Measurements from ENCODE around the gene AEN. TPM values are rescaled to one million over a fixed set of nuclear protein-coding genes. Genes with fewer than 3 reads are reported as not detected.
"Not testable (repeated sequence)": the region's sequence is repeated elsewhere in the genome, so short reads cannot be mapped to it uniquely, and the experiment has no call there.

Gene AEN
- total and polyA plus RNA-seq, 3 donors from 2014 or later: 22.5 to 32.9 (median 31.0) TPM

DNA sequence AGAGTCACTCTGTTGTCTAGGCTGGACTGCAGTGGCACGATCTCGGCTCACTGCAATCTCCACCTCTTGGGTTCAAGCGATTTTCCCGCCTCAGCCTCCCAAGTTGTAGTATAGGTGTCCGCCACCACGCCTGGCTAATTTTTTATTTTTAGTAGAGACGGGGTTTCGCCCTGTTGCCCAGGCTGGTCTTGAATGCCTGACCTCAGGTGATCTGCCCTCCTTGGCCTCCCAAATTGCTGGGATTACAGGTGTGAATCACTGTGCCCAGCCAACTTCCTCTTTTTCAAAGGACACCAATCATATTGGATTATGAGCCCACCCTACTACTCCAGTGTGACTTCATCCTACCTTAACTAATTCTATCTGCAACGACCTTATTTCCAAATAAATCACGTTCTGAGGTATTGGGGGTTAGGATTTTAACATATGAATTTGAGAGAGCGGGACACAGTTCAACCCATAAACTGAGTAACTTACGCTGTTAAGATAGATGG lies 20.9 kb downstream of the AEN start:
- Histone ChIP-seq H3K4me3 (no peak overlapping the region), H3K27ac (no peak overlapping the region), H3K4me1 (peaks cover 15% of the 10 kb centered on the region), H3K36me3 (ENCODE audit: low read depth, missing control alignments) (no peaks in the 10 kb centered on the region), H3K9me3 (no peaks in the 10 kb centered on the region), H3K27me3 (no peaks in the 10 kb centered on the region)
- intact Hi-C loops (cut with DNase I; ENCODE audit: low total_unique reads): no loop called here
- TF ChIP-seq POLR2A (IDR thresholded peaks at IDR 0.05): no peak
- TF ChIP-seq, protein P1, sequence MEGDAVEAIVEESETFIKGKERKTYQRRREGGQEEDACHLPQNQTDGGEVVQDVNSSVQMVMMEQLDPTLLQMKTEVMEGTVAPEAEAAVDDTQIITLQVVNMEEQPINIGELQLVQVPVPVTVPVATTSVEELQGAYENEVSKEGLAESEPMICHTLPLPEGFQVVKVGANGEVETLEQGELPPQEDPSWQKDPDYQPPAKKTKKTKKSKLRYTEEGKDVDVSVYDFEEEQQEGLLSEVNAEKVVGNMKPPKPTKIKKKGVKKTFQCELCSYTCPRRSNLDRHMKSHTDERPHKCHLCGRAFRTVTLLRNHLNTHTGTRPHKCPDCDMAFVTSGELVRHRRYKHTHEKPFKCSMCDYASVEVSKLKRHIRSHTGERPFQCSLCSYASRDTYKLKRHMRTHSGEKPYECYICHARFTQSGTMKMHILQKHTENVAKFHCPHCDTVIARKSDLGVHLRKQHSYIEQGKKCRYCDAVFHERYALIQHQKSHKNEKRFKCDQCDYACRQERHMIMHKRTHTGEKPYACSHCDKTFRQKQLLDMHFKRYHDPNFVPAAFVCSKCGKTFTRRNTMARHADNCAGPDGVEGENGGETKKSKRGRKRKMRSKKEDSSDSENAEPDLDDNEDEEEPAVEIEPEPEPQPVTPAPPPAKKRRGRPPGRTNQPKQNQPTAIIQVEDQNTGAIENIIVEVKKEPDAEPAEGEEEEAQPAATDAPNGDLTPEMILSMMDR (IDR thresholded peaks at IDR 0.05): no peak
- 92 to 93% methylated on average over 12 of the region's 12 CpGs for WGBS, 2 donors
- no peak for DNase-seq

- H3K27me3 ChIP-seq; H3K4me3 ChIP-seq; H3K36me3 ChIP-seq (ENCODE audit: low read depth, missing control alignments); DNase-seq; H3K27ac ChIP-seq; intact Hi-C loops (cut with DNase I; ENCODE audit: low total_unique reads); H3K9me3 ChIP-seq: not testable (repeated sequence)
- 95 to 97% methylated on average over 11 of the region's 11 CpGs for WGBS, 2 donors
- peaks cover 15% of the 10 kb centered on the region for H3K4me1 ChIP-seq
Measured at GRCh38 chr15:88642514-88642913, 21.4 kb downstream of the AEN start.

DNA sequence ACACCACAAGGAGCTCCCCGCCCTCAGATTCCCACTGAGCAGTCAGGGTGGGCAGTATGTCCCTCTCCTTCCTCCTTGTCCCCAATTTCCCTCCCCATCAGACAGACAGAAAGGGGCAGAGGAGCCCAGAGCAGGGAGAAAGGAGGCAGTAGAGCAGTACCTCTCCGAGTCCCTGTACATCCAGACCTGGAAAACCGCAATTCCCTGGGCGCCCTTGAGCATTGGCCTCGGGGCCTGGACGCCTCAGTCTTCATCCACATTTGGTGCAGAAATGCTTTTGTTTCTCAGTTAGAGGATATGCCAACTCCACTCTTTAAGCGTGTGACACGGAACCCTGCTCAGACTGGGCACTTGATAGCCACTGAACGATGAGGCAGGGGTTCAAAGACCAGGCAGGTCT lies 23.6 kb downstream of the AEN start:
- TF ChIP-seq POLR2A (IDR thresholded peaks at IDR 0.05): no peak
- TF ChIP-seq, protein P1 (IDR thresholded peaks at IDR 0.05): no peak
- Histone ChIP-seq H3K4me3 (no peak overlapping the region), H3K27me3 (no peaks in the 10 kb centered on the region), H3K27ac (no peak overlapping the region), H3K9me3 (no peaks in the 10 kb centered on the region), H3K36me3 (ENCODE audit: low read depth, missing control alignments) (no peaks in the 10 kb centered on the region), H3K4me1 (peaks cover 4% of the 10 kb centered on the region)
- WGBS, 2 donors: 83 to 94% methylated on average over 9 of the region's 9 CpGs
- DNase-seq: no peak
- intact Hi-C loops (cut with DNase I; ENCODE audit: low total_unique reads): no loop called here

GRCh38 chr15:88645171-88646087 lies 24.3 kb downstream of the AEN start:
- no peaks in the 10 kb centered on the region for H3K27me3 ChIP-seq
- H3K27ac ChIP-seq: no peak overlapping the region
- intact Hi-C loops (cut with DNase I; ENCODE audit: low total_unique reads): no loop called here
- DNase-seq: no peak
- no peaks in the 10 kb centered on the region for H3K4me1 ChIP-seq
- H3K4me3 ChIP-seq: no peak overlapping the region
- TF ChIP-seq, protein P1 (IDR thresholded peaks at IDR 0.05): no peak
- no peak for TF ChIP-seq POLR2A (IDR thresholded peaks at IDR 0.05)
- no peaks in the 10 kb centered on the region for H3K36me3 ChIP-seq (ENCODE audit: low read depth, missing control alignments)
- no peaks in the 10 kb centered on the region for H3K9me3 ChIP-seq
- 93 to 95% methylated on average over 14 of the region's 14 CpGs for WGBS, 2 donors

GRCh38 chr15:88646088-88646405 lies 24.9 kb downstream of the AEN start:
- Histone ChIP-seq H3K4me3 (no peak overlapping the region), H3K4me1 (no peaks in the 10 kb centered on the region), H3K27me3 (no peaks in the 10 kb centered on the region), H3K36me3 (ENCODE audit: low read depth, missing control alignments) (no peaks in the 10 kb centered on the region), H3K9me3 (no peaks in the 10 kb centered on the region), H3K27ac (no peak overlapping the region)
- TF ChIP-seq, protein P1 (IDR thresholded peaks at IDR 0.05): no peak
- no peak for TF ChIP-seq POLR2A (IDR thresholded peaks at IDR 0.05)
- intact Hi-C loops (cut with DNase I; ENCODE audit: low total_unique reads): no loop called here
- DNase-seq: no peak
- WGBS, 2 donors: 87 to 96% methylated on average over 1 of the region's 1 CpG

Measured in testis (tissue), 3 donors.